Right renal pelvis (tissue), 4 donors: Measurements from ENCODE around the gene EPX. TPM values are rescaled to one million over a fixed set of nuclear protein-coding genes. Genes with fewer than 3 reads are reported as not detected.

Experiments
- DNase-seq, 4 donors: peaks; one replicate each; pipeline ENCODE4 v3.0.0-alpha.2; 2013; ENCODE audit warnings: low read depth in 4 of 4, low spot score in 3 of 4, missing footprints in 1 of 4
- polyA plus RNA-seq, 4 donors: library from polyadenylated mRNA; unstranded; fragments of 120-200 nt; gene quantifications; one replicate each; pipeline ENCODE4 v1.2.1, GENCODE V29; 2013; ENCODE audit not compliant: insufficient read length in 4 of 4

Gene EPX
- polyA plus RNA-seq, 4 donors = 0.50 to 1.3 (median 0.86) TPM

- DNase-seq = no peak
These were observed 55.2 kb downstream of the EPX start for GRCh38 chr17:58247511-58248363.

GRCh38 chr17:58248955-58249269 is 56.4 kb downstream of the EPX start:
- DNase-seq = no peak

- DNase-seq = peak; percentile 47 to 71 (median 54)
These were observed 57.0 kb downstream of the EPX start for GRCh38 chr17:58249270-58250133.

GRCh38 chr17:58250344-58251011 is 58.0 kb downstream of the EPX start:
- DNase-seq = no peak

- no peak for DNase-seq
These were observed 59.6 kb downstream of the EPX start for GRCh38 chr17:58252141-58252540.

- no peak for DNase-seq
These were observed 60.6 kb downstream of the EPX start for GRCh38 chr17:58253082-58253481.

Other genes with a start within 250 kb of the EPX start
- 10 to 100 TPM; 41.8 to 46.9 (median 45.2) TPM for gene CUEDC1, start 237.3 kb upstream of the EPX start, polyA plus RNA-seq
- gene VEZF1, start 204.5 kb upstream of the EPX start, polyA plus RNA-seq = 100 to 1,000 TPM in 3 of 4 donors, 10 to 100 TPM in 1; 95.9 to 119 (median 115) TPM
- gene SRSF1, start 185.5 kb upstream of the EPX start, polyA plus RNA-seq = 100 to 1,000 TPM; 320 to 375 (median 359) TPM
- gene DYNLL2, start 109.3 kb upstream of the EPX start, polyA plus RNA-seq = 10 to 100 TPM; 71.3 to 81.7 (median 79.8) TPM
- under 1 TPM in 1 of 4 donors, not detected in 3; 0.04 TPM for gene OR4D1, start 44.3 kb upstream of the EPX start, polyA plus RNA-seq
- gene OR4D2, start 25.7 kb upstream of the EPX start, polyA plus RNA-seq = not detected
- gene MKS1, start 26.5 kb downstream of the EPX start, polyA plus RNA-seq = 10 to 100 TPM; 35.7 to 41.4 (median 39.8) TPM
- gene LPO, start 45.9 kb downstream of the EPX start, polyA plus RNA-seq = under 1 TPM in 3 of 4 donors, not detected in 1; 0.10 to 0.29 (median 0.14) TPM
- gene MPO, start 88.2 kb downstream of the EPX start, polyA plus RNA-seq = 1 to 10 TPM; 1.9 to 6.6 (median 4.9) TPM
- gene TSPOAP1, start 136.1 kb downstream of the EPX start, polyA plus RNA-seq = 10 to 100 TPM; 43.2 to 51.4 (median 47.0) TPM
- gene SUPT4H1, start 159.5 kb downstream of the EPX start, polyA plus RNA-seq = 100 to 1,000 TPM; 127 to 145 (median 139) TPM
- gene RNF43, start 224.8 kb downstream of the EPX start, polyA plus RNA-seq = 10 to 100 TPM; 11.6 to 14.8 (median 13.6) TPM